HepG2 (cell line): ENCODE measurements around the gene BST1. TPM values are rescaled to one million over a fixed set of nuclear protein-coding genes. Genes with fewer than 3 reads are reported as not detected.

Source experiments
- GATA4 ChIP-seq: sonication (generic); IDR thresholded peaks from 2 replicates; pipeline ENCODE4 v1.6.1; 2016; ENCODE audit warnings: antibody characterized with exemption, low read depth, borderline replicate concordance
- MYC ChIP-seq: sonication (generic); formaldehyde crosslinking; IDR thresholded peaks from 2 replicates; pipeline ENCODE4 v1.9.0; 2021; ENCODE audit warnings: missing genetic modification reagents, borderline replicate concordance
- ZKSCAN1 ChIP-seq: fragments of 150-350 bp; IDR thresholded peaks from 2 replicates; pipeline ENCODE4 v1.6.1; 2014; ENCODE audit warnings: low read length
- ZNF501 ChIP-seq: sonication (generic); formaldehyde crosslinking; IDR thresholded peaks from 2 replicates; pipeline ENCODE4 v1.5.1; 2020; ENCODE audit warnings: mild to moderate bottlenecking, moderate library complexity, missing genetic modification reagents
- ZNF780A ChIP-seq: sonication (generic); formaldehyde crosslinking; IDR thresholded peaks from 2 replicates; pipeline ENCODE4 v1.8.0; 2022; ENCODE audit warnings: mild to moderate bottlenecking, missing genetic modification reagents, moderate library complexity
- polyA plus RNA-seq, 8 experiments: library from polyadenylated mRNA; depleted of rRNA in 3 of 8; stranded (reverse) in 7 of 8; unstranded in 1 of 8; fragments of >200 nt; fragmentation: Illumina TruSeq in 4 of 8; extraction: Trizol in 4 of 8; gene quantifications; 2 replicates each; pipeline versions ENCODE4 v1.2.1 to v1.2.3, GENCODE V29; 2011 to 2016; ENCODE audit warnings: low read depth in 4 of 8, missing spikeins in 1 of 8, mixed read lengths in 1 of 8; ENCODE audit not compliant: insufficient read depth in 1 of 8
- total RNA-seq, 5 experiments: library from RNA; depleted of rRNA; stranded (reverse); fragments of >200 nt; fragmentation: Illumina TruSeq; extraction: Trizol; gene quantifications; 2 replicates each; pipeline ENCODE4 v1.2.3, GENCODE V29; 2016; ENCODE audit warnings: low read depth in 1 of 5
- TF ChIP-seq, protein P1 (sequence below): IDR thresholded peaks from 2 replicates; pipeline ENCODE4 v1.6.1; 2016; ENCODE audit warnings: missing compliant biosample characterization, missing genetic modification reagents, borderline replicate concordance
- TF ChIP-seq, protein P2 (sequence below): sonication (generic); formaldehyde crosslinking; IDR thresholded peaks from 2 replicates; pipeline ENCODE4 v1.5.1; 2020; ENCODE audit warnings: mild to moderate bottlenecking, missing genetic modification reagents, borderline replicate concordance

BST1 gene
- total and polyA plus RNA-seq, 2 of the 13 experiments (the other 11 are each of a cell fraction or from before 2014, with no cell fraction given), result 0.09 to 0.49 TPM

- TF ChIP-seq GATA4, result no peak
- TF ChIP-seq MYC (CRISPR knock-in tag), result no peak
- TF ChIP-seq ZNF780A (CRISPR knock-in tag), result no peak
- TF ChIP-seq, protein P1, sequence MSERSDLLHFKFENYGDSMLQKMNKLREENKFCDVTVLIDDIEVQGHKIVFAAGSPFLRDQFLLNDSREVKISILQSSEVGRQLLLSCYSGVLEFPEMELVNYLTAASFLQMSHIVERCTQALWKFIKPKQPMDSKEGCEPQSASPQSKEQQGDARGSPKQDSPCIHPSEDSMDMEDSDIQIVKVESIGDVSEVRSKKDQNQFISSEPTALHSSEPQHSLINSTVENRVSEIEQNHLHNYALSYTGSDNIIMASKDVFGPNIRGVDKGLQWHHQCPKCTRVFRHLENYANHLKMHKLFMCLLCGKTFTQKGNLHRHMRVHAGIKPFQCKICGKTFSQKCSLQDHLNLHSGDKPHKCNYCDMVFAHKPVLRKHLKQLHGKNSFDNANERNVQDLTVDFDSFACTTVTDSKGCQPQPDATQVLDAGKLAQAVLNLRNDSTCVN (CRISPR knock-in tag), result no peak
- no peak for TF ChIP-seq ZNF501
- TF ChIP-seq, protein P2, sequence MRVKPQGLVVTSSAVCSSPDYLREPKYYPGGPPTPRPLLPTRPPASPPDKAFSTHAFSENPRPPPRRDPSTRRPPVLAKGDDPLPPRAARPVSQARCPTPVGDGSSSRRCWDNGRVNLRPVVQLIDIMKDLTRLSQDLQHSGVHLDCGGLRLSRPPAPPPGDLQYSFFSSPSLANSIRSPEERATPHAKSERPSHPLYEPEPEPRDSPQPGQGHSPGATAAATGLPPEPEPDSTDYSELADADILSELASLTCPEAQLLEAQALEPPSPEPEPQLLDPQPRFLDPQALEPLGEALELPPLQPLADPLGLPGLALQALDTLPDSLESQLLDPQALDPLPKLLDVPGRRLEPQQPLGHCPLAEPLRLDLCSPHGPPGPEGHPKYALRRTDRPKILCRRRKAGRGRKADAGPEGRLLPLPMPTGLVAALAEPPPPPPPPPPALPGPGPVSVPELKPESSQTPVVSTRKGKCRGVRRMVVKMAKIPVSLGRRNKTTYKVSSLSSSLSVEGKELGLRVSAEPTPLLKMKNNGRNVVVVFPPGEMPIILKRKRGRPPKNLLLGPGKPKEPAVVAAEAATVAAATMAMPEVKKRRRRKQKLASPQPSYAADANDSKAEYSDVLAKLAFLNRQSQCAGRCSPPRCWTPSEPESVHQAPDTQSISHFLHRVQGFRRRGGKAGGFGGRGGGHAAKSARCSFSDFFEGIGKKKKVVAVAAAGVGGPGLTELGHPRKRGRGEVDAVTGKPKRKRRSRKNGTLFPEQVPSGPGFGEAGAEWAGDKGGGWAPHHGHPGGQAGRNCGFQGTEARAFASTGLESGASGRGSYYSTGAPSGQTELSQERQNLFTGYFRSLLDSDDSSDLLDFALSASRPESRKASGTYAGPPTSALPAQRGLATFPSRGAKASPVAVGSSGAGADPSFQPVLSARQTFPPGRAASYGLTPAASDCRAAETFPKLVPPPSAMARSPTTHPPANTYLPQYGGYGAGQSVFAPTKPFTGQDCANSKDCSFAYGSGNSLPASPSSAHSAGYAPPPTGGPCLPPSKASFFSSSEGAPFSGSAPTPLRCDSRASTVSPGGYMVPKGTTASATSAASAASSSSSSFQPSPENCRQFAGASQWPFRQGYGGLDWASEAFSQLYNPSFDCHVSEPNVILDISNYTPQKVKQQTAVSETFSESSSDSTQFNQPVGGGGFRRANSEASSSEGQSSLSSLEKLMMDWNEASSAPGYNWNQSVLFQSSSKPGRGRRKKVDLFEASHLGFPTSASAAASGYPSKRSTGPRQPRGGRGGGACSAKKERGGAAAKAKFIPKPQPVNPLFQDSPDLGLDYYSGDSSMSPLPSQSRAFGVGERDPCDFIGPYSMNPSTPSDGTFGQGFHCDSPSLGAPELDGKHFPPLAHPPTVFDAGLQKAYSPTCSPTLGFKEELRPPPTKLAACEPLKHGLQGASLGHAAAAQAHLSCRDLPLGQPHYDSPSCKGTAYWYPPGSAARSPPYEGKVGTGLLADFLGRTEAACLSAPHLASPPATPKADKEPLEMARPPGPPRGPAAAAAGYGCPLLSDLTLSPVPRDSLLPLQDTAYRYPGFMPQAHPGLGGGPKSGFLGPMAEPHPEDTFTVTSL (CRISPR knock-in tag), result no peak
- no peak for TF ChIP-seq ZKSCAN1
These were observed 35.9 kb upstream of the BST1 start (continued) for GRCh38 chr4:15667006-15667405.
